ENCODE data around the gene COL28A1.

Gene COL28A1

GRCh38 chr7:7351156-7351555 is 184.5 kb downstream of the COL28A1 start:
- no peaks in the 10 kb centered on the region for H3K27me3 ChIP-seq (ENCODE audit: control insufficient read depth, insufficient read depth, low read length)
- no CpG with 5 or more reads among the region's 2 CpGs for whole genome bisulfite sequencing (ENCODE audit: insufficient coverage, insufficient read length)
- H3K36me3 ChIP-seq (ENCODE audit: control insufficient read depth, insufficient read depth, low read length) = no peaks in the 10 kb centered on the region
- no peak overlapping the region for H3K4me3 ChIP-seq (ENCODE audit: low read length)
- DNase-seq (ENCODE audit: low read depth, low spot score) = no peak
- no peaks in the 10 kb centered on the region for H3K9me3 ChIP-seq (ENCODE audit: control insufficient read depth, insufficient read depth, low read length)
- no peak overlapping the region for H3K27ac ChIP-seq (ENCODE audit: low read length)
- H3K4me1 ChIP-seq (ENCODE audit: control insufficient read depth, insufficient read depth, low read length) = no peaks in the 10 kb centered on the region; the same call in 1 of the 2 replicates

GRCh38 chr7:7349156-7349555 is 186.5 kb downstream of the COL28A1 start:
- no peaks in the 10 kb centered on the region for H3K27me3 ChIP-seq (ENCODE audit: control insufficient read depth, insufficient read depth, low read length)
- H3K9me3 ChIP-seq (ENCODE audit: control insufficient read depth, insufficient read depth, low read length) = no peaks in the 10 kb centered on the region
- H3K4me1 ChIP-seq (ENCODE audit: control insufficient read depth, insufficient read depth, low read length) = no peaks in the 10 kb centered on the region; the same call in 1 of the 2 replicates
- no CpG with 5 or more reads among the region's 2 CpGs for WGBS (ENCODE audit: insufficient coverage, insufficient read length)
- no peak for DNase-seq (ENCODE audit: low read depth, low spot score)
- no peak overlapping the region for H3K4me3 ChIP-seq (ENCODE audit: low read length)
- H3K27ac ChIP-seq (ENCODE audit: low read length) = no peak overlapping the region
- no peaks in the 10 kb centered on the region for H3K36me3 ChIP-seq (ENCODE audit: control insufficient read depth, insufficient read depth, low read length)

GRCh38 chr7:7347045-7347444 is 188.6 kb downstream of the COL28A1 start:
- Histone ChIP-seq H3K27ac (ENCODE audit: low read length) (no peak overlapping the region), H3K9me3 (ENCODE audit: control insufficient read depth, insufficient read depth, low read length) (no peaks in the 10 kb centered on the region)

GRCh38 chr7:7344583-7344982 is 191.1 kb downstream of the COL28A1 start:
- Histone ChIP-seq H3K4me3 (ENCODE audit: low read length) (no peak overlapping the region), H3K36me3 (ENCODE audit: control insufficient read depth, insufficient read depth, low read length) (no peaks in the 10 kb centered on the region), H3K9me3 (ENCODE audit: control insufficient read depth, insufficient read depth, low read length) (no peaks in the 10 kb centered on the region), H3K27me3 (ENCODE audit: control insufficient read depth, insufficient read depth, low read length) (no peaks in the 10 kb centered on the region), H3K27ac (ENCODE audit: low read length) (no peak overlapping the region), H3K4me1 (ENCODE audit: control insufficient read depth, insufficient read depth, low read length) (no peaks in the 10 kb centered on the region; the same call in 1 of the 2 replicates)
- WGBS (ENCODE audit: insufficient coverage, insufficient read length) = no CpG with 5 or more reads among the region's 3 CpGs
- DNase-seq (ENCODE audit: low read depth, low spot score) = no peak

More at GRCh38 chr7:7347045-7347444, 188.6 kb downstream of the COL28A1 start:
- no peak for DNase-seq (ENCODE audit: low read depth, low spot score)
- H3K27me3 ChIP-seq (ENCODE audit: control insufficient read depth, insufficient read depth, low read length) = no peaks in the 10 kb centered on the region
- no peak overlapping the region for H3K4me3 ChIP-seq (ENCODE audit: low read length)
- H3K4me1 ChIP-seq (ENCODE audit: control insufficient read depth, insufficient read depth, low read length) = no peaks in the 10 kb centered on the region; the same call in 1 of the 2 replicates
- H3K36me3 ChIP-seq (ENCODE audit: control insufficient read depth, insufficient read depth, low read length) = no peaks in the 10 kb centered on the region

GRCh38 chr7:7335909-7336308 is 199.8 kb downstream of the COL28A1 start:
- no CpG with 5 or more reads among the region's 3 CpGs for WGBS (ENCODE audit: insufficient coverage, insufficient read length)
- H3K27ac ChIP-seq (ENCODE audit: low read length) = no peak overlapping the region
- H3K4me3 ChIP-seq (ENCODE audit: low read length) = no peak overlapping the region
- no peaks in the 10 kb centered on the region for H3K4me1 ChIP-seq (ENCODE audit: control insufficient read depth, insufficient read depth, low read length)
- DNase-seq (ENCODE audit: low read depth, low spot score) = no peak
- H3K27me3 ChIP-seq (ENCODE audit: control insufficient read depth, insufficient read depth, low read length) = no peaks in the 10 kb centered on the region
- no peaks in the 10 kb centered on the region for H3K36me3 ChIP-seq (ENCODE audit: control insufficient read depth, insufficient read depth, low read length)
- H3K9me3 ChIP-seq (ENCODE audit: control insufficient read depth, insufficient read depth, low read length) = no peaks in the 10 kb centered on the region

- Histone ChIP-seq H3K4me1 (ENCODE audit: control insufficient read depth, insufficient read depth, low read length) (no peaks in the 10 kb centered on the region), H3K27me3 (ENCODE audit: control insufficient read depth, insufficient read depth, low read length) (no peaks in the 10 kb centered on the region), H3K9me3 (ENCODE audit: control insufficient read depth, insufficient read depth, low read length) (no peaks in the 10 kb centered on the region), H3K27ac (ENCODE audit: low read length) (no peak overlapping the region), H3K4me3 (ENCODE audit: low read length) (no peak overlapping the region), H3K36me3 (ENCODE audit: control insufficient read depth, insufficient read depth, low read length) (no peaks in the 10 kb centered on the region)
- DNase-seq (ENCODE audit: low read depth, low spot score) = no peak
- no CpG with 5 or more reads among the region's 2 CpGs for WGBS (ENCODE audit: insufficient coverage, insufficient read length)
Observed at GRCh38 chr7:7335215-7335614, 200.5 kb downstream of the COL28A1 start.

GRCh38 chr7:7333610-7334009 is 202.1 kb downstream of the COL28A1 start:
- Histone ChIP-seq H3K4me3 (ENCODE audit: low read length) (no peak overlapping the region), H3K27ac (ENCODE audit: low read length) (no peak overlapping the region), H3K36me3 (ENCODE audit: control insufficient read depth, insufficient read depth, low read length) (no peaks in the 10 kb centered on the region), H3K27me3 (ENCODE audit: control insufficient read depth, insufficient read depth, low read length) (no peaks in the 10 kb centered on the region), H3K9me3 (ENCODE audit: control insufficient read depth, insufficient read depth, low read length) (no peaks in the 10 kb centered on the region), H3K4me1 (ENCODE audit: control insufficient read depth, insufficient read depth, low read length) (no peaks in the 10 kb centered on the region)
- DNase-seq (ENCODE audit: low read depth, low spot score) = no peak
- no CpG with 5 or more reads among the region's 3 CpGs for WGBS (ENCODE audit: insufficient coverage, insufficient read length)

GRCh38 chr7:7331523-7331922 is 204.2 kb downstream of the COL28A1 start:
- Histone ChIP-seq H3K4me3 (ENCODE audit: low read length) (no peak overlapping the region), H3K36me3 (ENCODE audit: control insufficient read depth, insufficient read depth, low read length) (no peaks in the 10 kb centered on the region), H3K9me3 (ENCODE audit: control insufficient read depth, insufficient read depth, low read length) (no peaks in the 10 kb centered on the region), H3K27ac (ENCODE audit: low read length) (no peak overlapping the region), H3K27me3 (ENCODE audit: control insufficient read depth, insufficient read depth, low read length) (no peaks in the 10 kb centered on the region), H3K4me1 (ENCODE audit: control insufficient read depth, insufficient read depth, low read length) (no peaks in the 10 kb centered on the region)
- 100% methylated on average over 1 of the region's 4 CpGs for WGBS (ENCODE audit: insufficient coverage, insufficient read length)
- no peak for DNase-seq (ENCODE audit: low read depth, low spot score)

- no peak overlapping the region for H3K4me3 ChIP-seq (ENCODE audit: low read length)
- no peaks in the 10 kb centered on the region for H3K27me3 ChIP-seq (ENCODE audit: control insufficient read depth, insufficient read depth, low read length)
- no peaks in the 10 kb centered on the region for H3K36me3 ChIP-seq (ENCODE audit: control insufficient read depth, insufficient read depth, low read length)
- WGBS (ENCODE audit: insufficient coverage, insufficient read length) = no CpG with 5 or more reads among the region's 2 CpGs
- no peak for DNase-seq (ENCODE audit: low read depth, low spot score)
- no peak overlapping the region for H3K27ac ChIP-seq (ENCODE audit: low read length)
- no peaks in the 10 kb centered on the region for H3K4me1 ChIP-seq (ENCODE audit: control insufficient read depth, insufficient read depth, low read length)
- H3K9me3 ChIP-seq (ENCODE audit: control insufficient read depth, insufficient read depth, low read length) = no peaks in the 10 kb centered on the region
Observed at GRCh38 chr7:7330997-7331396, 204.7 kb downstream of the COL28A1 start.

- DNase-seq (ENCODE audit: low read depth, low spot score) = no peak
- WGBS (ENCODE audit: insufficient coverage, insufficient read length) = no CpG with 5 or more reads among the region's 1 CpG
- Histone ChIP-seq H3K27ac (ENCODE audit: low read length) (no peak overlapping the region), H3K27me3 (ENCODE audit: control insufficient read depth, insufficient read depth, low read length) (no peaks in the 10 kb centered on the region), H3K4me1 (ENCODE audit: control insufficient read depth, insufficient read depth, low read length) (no peaks in the 10 kb centered on the region), H3K4me3 (ENCODE audit: low read length) (no peak overlapping the region), H3K36me3 (ENCODE audit: control insufficient read depth, insufficient read depth, low read length) (no peaks in the 10 kb centered on the region), H3K9me3 (ENCODE audit: control insufficient read depth, insufficient read depth, low read length) (no peaks in the 10 kb centered on the region)
Observed at GRCh38 chr7:7329326-7329725, 206.3 kb downstream of the COL28A1 start.

GRCh38 chr7:7327423-7327822 is 208.2 kb downstream of the COL28A1 start:
- Histone ChIP-seq H3K9me3 (ENCODE audit: control insufficient read depth, insufficient read depth, low read length) (no peaks in the 10 kb centered on the region), H3K27ac (ENCODE audit: low read length) (no peak overlapping the region), H3K4me3 (ENCODE audit: low read length) (no peak overlapping the region), H3K36me3 (ENCODE audit: control insufficient read depth, insufficient read depth, low read length) (no peaks in the 10 kb centered on the region), H3K27me3 (ENCODE audit: control insufficient read depth, insufficient read depth, low read length) (no peaks in the 10 kb centered on the region), H3K4me1 (ENCODE audit: control insufficient read depth, insufficient read depth, low read length) (no peaks in the 10 kb centered on the region)
- no CpG with 5 or more reads among the region's 2 CpGs for WGBS (ENCODE audit: insufficient coverage, insufficient read length)
- no peak for DNase-seq (ENCODE audit: low read depth, low spot score)

All from iPS DF 6.9 (cell line).